ENCODE results near the gene BCAS3. TPM values are rescaled to one million over a fixed set of nuclear protein-coding genes. Genes with fewer than 3 reads are reported as not detected.

The BCAS3 gene
- total RNA-seq, 2 experiments from 2014 or later: 13.4 to 14.5 TPM

GRCh38 chr17:61009663-61010062 lies 332.0 kb downstream of the BCAS3 start:
- Histone ChIP-seq H3K9me3 (ENCODE audit: low read length) (no peaks in the 10 kb centered on the region), H3K27ac (ENCODE audit: low read depth, low read length, poor library complexity, severe bottlenecking) (no peak overlapping the region), H3K36me3 (ENCODE audit: insufficient read depth, low read length) (no peaks in the 10 kb centered on the region), H4K20me1 (ENCODE audit: insufficient read depth, low read length) (no peaks in the 10 kb centered on the region), H3K4me3 (ENCODE audit: low read depth, low read length, poor library complexity, severe bottlenecking) (no peak overlapping the region), H3K4me2 (ENCODE audit: low read length) (no peak overlapping the region), H2AFZ (ENCODE audit: low read length) (no peak overlapping the region), H3K4me1 (ENCODE audit: insufficient read depth, low read length, poor library complexity, severe bottlenecking) (no peaks in the 10 kb centered on the region), H3K9me2 (ENCODE audit: insufficient read depth, low read length) (no peaks in the 10 kb centered on the region), H3K79me2 (ENCODE audit: insufficient read depth, low read depth, low read length) (no peaks in the 10 kb centered on the region)
- ChIA-PET POLR2A (no interaction called here), CTCF (ENCODE audit: unreplicated experiment) (no interaction called here)
- BruUV-seq (replicated peaks): no TSS peak
- no peak for DNase-seq (ENCODE audit: low spot score)
- intact Hi-C loops (cut with micrococcal nuclease; ENCODE audit: unreplicated experiment): no loop called here
- TF ChIP-seq EZH2phosphoT487 (IDR thresholded peaks at IDR 0.05; ENCODE audit: borderline replicate concordance, low read depth, low read length) (no peak), CTCF (conservative IDR thresholded peaks at IDR 0.05; ENCODE audit: low read length) (no peak)

GRCh38 chr17:61010661-61011170 lies 333.1 kb downstream of the BCAS3 start:
- H3K79me2 ChIP-seq (ENCODE audit: insufficient read depth, low read depth, low read length): no peaks in the 10 kb centered on the region
- POLR2A ChIA-PET: interaction anchor here (0.5 kb wide), 1 partner anchor 610 kb away, joined by 3 read pairs; no protein-coding TSS in a partner anchor
- TF ChIP-seq EZH2phosphoT487 (IDR thresholded peaks at IDR 0.05; ENCODE audit: borderline replicate concordance, low read depth, low read length) (no peak), CTCF (conservative IDR thresholded peaks at IDR 0.05; ENCODE audit: low read length) (no peak)
- H3K4me1 ChIP-seq (ENCODE audit: insufficient read depth, low read length, poor library complexity, severe bottlenecking): no peaks in the 10 kb centered on the region
- no peaks in the 10 kb centered on the region for H3K9me3 ChIP-seq (ENCODE audit: low read length)
- no peaks in the 10 kb centered on the region for H4K20me1 ChIP-seq (ENCODE audit: insufficient read depth, low read length)
- no TSS peak for BruUV-seq (replicated peaks)
- no peak overlapping the region for H3K4me3 ChIP-seq (ENCODE audit: low read depth, low read length, poor library complexity, severe bottlenecking)
- CTCF ChIA-PET (ENCODE audit: unreplicated experiment): no interaction called here
- H3K4me2 ChIP-seq (ENCODE audit: low read length): no peak overlapping the region
- intact Hi-C loops (cut with micrococcal nuclease; ENCODE audit: unreplicated experiment): no loop called here
- H3K9me2 ChIP-seq (ENCODE audit: insufficient read depth, low read length): no peaks in the 10 kb centered on the region
- no peak overlapping the region for H2AFZ ChIP-seq (ENCODE audit: low read length)
- no peak overlapping the region for H3K27ac ChIP-seq (ENCODE audit: low read depth, low read length, poor library complexity, severe bottlenecking)
- no peaks in the 10 kb centered on the region for H3K36me3 ChIP-seq (ENCODE audit: insufficient read depth, low read length)
- DNase-seq (ENCODE audit: low spot score): no peak

- no TSS peak for BruUV-seq (replicated peaks)
- Histone ChIP-seq H4K20me1 (ENCODE audit: insufficient read depth, low read length) (no peaks in the 10 kb centered on the region), H3K27ac (ENCODE audit: low read depth, low read length, poor library complexity, severe bottlenecking) (no peak overlapping the region), H3K9me2 (ENCODE audit: insufficient read depth, low read length) (no peaks in the 10 kb centered on the region), H3K4me3 (ENCODE audit: low read depth, low read length, poor library complexity, severe bottlenecking) (no peak overlapping the region), H3K9me3 (ENCODE audit: low read length) (no peaks in the 10 kb centered on the region), H2AFZ (ENCODE audit: low read length) (no peak overlapping the region), H3K4me2 (ENCODE audit: low read length) (no peak overlapping the region), H3K79me2 (ENCODE audit: insufficient read depth, low read depth, low read length) (no peaks in the 10 kb centered on the region), H3K4me1 (ENCODE audit: insufficient read depth, low read length, poor library complexity, severe bottlenecking) (no peaks in the 10 kb centered on the region), H3K36me3 (ENCODE audit: insufficient read depth, low read length) (no peaks in the 10 kb centered on the region)
- DNase-seq (ENCODE audit: low spot score): no peak
- TF ChIP-seq EZH2phosphoT487 (IDR thresholded peaks at IDR 0.05; ENCODE audit: borderline replicate concordance, low read depth, low read length) (no peak), CTCF (conservative IDR thresholded peaks at IDR 0.05; ENCODE audit: low read length) (no peak)
- CTCF ChIA-PET (ENCODE audit: unreplicated experiment): no interaction called here
- POLR2A ChIA-PET: no interaction called here
- intact Hi-C loops (cut with micrococcal nuclease; ENCODE audit: unreplicated experiment): no loop called here
Observed at GRCh38 chr17:61011251-61011650, 333.6 kb downstream of the BCAS3 start.
